CD4-positive, alpha-beta T cell (primary cell): Measurements from ENCODE around the gene AGAP1. TPM values are rescaled to one million over a fixed set of nuclear protein-coding genes. Genes with fewer than 3 reads are reported as not detected.

ENCODE experiments used
- ATAC-seq: fragments of 200-7000 bp; cut with Tn5 transposase; one replicate; pipeline ENCODE4 v1.10.0; 2022; ENCODE audit warnings: mild to moderate bottlenecking; ENCODE audit not compliant: poor library complexity
- CTCF ChIA-PET: fragments of 350-600 bp; sonication (Branson Sonifier 250); formaldehyde crosslinking; loops from one replicate; lab custom pipeline; 2021; ENCODE audit warnings: antibody characterized with exemption, inconsistent platforms; lab: Charles Lee
- POLR2A ChIA-PET: fragments of 350-600 bp; sonication (Branson Sonifier 250); formaldehyde crosslinking; loops from one replicate; lab custom pipeline; 2021; ENCODE audit warnings: antibody characterized with exemption, inconsistent platforms; lab: Charles Lee
- DNase-seq, 14 experiments: peaks; one replicate each; pipeline ENCODE4 v3.0.0-alpha.2; 2013 to 2020; ENCODE audit warnings: mixed read lengths in 2 of 14
- H3K27ac ChIP-seq, 2 donors: one replicate each; pipeline versions ENCODE4 v1.5.1 to v1.7.0; 2013; ENCODE audit warnings: low read length in 2 of 2, low read depth in 1 of 2, mild to moderate bottlenecking in 1 of 2
- H3K27me3 ChIP-seq, 2 experiments: 1 replicate in 1 of 2; 2 replicates in 1 of 2; pipeline versions ENCODE4 v1.6.1 to v1.7.0; 2013; ENCODE audit warnings: low read length in 2 of 2, control low read depth in 1 of 2, mild to moderate bottlenecking in 1 of 2, moderate library complexity in 1 of 2; ENCODE audit not compliant: insufficient read depth in 2 of 2, control insufficient read depth in 1 of 2
- H3K36me3 ChIP-seq: one replicate; pipeline ENCODE4 v1.6.1; 2013; ENCODE audit warnings: low read length, control low read depth; ENCODE audit not compliant: insufficient read depth
- H3K4me1 ChIP-seq: one replicate; pipeline ENCODE4 v1.6.1; 2013; ENCODE audit warnings: low read length, control low read depth; ENCODE audit not compliant: insufficient read depth
- H3K4me3 ChIP-seq: one replicate; pipeline ENCODE4 v1.5.1; 2013; ENCODE audit warnings: mild to moderate bottlenecking, low read length, moderate library complexity
- H3K9me3 ChIP-seq, 2 experiments: 1 replicate in 1 of 2; 2 replicates in 1 of 2; pipeline versions ENCODE4 v1.6.1 to v1.7.0; 2013; ENCODE audit warnings: low read length in 2 of 2, mild to moderate bottlenecking in 2 of 2, control low read depth in 1 of 2, moderate library complexity in 1 of 2; ENCODE audit not compliant: control insufficient read depth in 1 of 2, insufficient read depth in 1 of 2
- H3K27ac Mint-ChIP-seq: one replicate; pipeline ENCODE4 v1.8.0; 2020; ENCODE audit warnings: mixed read lengths
- H3K27me3 Mint-ChIP-seq: one replicate; pipeline ENCODE4 v1.8.0; 2021; ENCODE audit warnings: mixed read lengths
- H3K36me3 Mint-ChIP-seq: one replicate; pipeline ENCODE4 v1.8.0; 2021; ENCODE audit warnings: low read depth, mixed read lengths
- H3K4me1 Mint-ChIP-seq: one replicate; pipeline ENCODE4 v1.8.0; 2021; ENCODE audit warnings: low read depth, mixed read lengths
- H3K4me3 Mint-ChIP-seq: one replicate; pipeline ENCODE4 v1.8.0; 2020; ENCODE audit warnings: mild to moderate bottlenecking, mixed read lengths
- H3K9me3 Mint-ChIP-seq: one replicate; pipeline ENCODE4 v1.8.0; 2020; ENCODE audit warnings: mixed read lengths
- intact Hi-C, 2 experiments: fragments of 100-400 bp; cut with DNase I in 1 of 2; cut with micrococcal nuclease in 1 of 2; formaldehyde crosslinking; loops; one replicate each; pipeline versions ENCODE4 v1.15.1 to v1.9.0; 2023 to 2025; cut with DNase I, micrococcal nuclease
- total RNA-seq, 174 experiments: library from RNA in 2 of 174; stranded (reverse) in 2 of 174; gene quantifications; one replicate each; pipeline ENCODE4 v1.2.3 and lab custom pipeline; 2021 to 2026
- TF ChIP-seq, protein P1 (sequence below): fragments of 200-600 bp; IDR thresholded peaks from one replicate; pipeline ENCODE4 v1.8.0; 2022; ENCODE audit warnings: antibody characterized with exemption, mild to moderate bottlenecking

The AGAP1 gene
- total RNA-seq, 2 experiments from 2014 or later: 2.6 to 3.1 TPM

DNA sequence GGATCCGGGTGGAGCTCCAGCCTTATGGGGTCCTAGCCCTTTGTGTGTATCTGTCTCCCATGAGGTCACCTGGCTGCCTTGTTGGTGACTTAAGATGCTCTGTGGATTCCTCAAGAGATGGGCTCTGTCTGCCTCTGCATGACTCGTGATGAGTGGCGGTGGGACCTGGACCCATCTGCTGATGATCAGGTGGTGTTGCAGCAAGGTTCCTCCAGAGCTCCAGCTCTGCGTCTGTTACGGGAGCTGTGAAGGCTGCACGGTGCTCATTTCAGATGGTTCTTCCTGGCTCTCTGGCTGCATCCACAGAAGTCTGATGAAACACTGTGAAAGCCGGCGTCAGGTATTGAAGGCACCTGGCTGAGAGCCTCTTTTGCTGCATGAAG is 2.4 kb downstream of the AGAP1 start:
- Histone ChIP-seq H3K9me3 (peaks cover 0 to 7% of the 10 kb centered on the region in 2 experiments), H3K27ac (no peak overlapping the region), H3K4me3 (no peak overlapping the region), H3K4me1 (peaks cover 3% of the 10 kb centered on the region), H3K36me3 (no peaks in the 10 kb centered on the region), H3K27me3 (peaks cover 31 to 50% of the 10 kb centered on the region in 2 experiments)
- TF ChIP-seq, protein P1, sequence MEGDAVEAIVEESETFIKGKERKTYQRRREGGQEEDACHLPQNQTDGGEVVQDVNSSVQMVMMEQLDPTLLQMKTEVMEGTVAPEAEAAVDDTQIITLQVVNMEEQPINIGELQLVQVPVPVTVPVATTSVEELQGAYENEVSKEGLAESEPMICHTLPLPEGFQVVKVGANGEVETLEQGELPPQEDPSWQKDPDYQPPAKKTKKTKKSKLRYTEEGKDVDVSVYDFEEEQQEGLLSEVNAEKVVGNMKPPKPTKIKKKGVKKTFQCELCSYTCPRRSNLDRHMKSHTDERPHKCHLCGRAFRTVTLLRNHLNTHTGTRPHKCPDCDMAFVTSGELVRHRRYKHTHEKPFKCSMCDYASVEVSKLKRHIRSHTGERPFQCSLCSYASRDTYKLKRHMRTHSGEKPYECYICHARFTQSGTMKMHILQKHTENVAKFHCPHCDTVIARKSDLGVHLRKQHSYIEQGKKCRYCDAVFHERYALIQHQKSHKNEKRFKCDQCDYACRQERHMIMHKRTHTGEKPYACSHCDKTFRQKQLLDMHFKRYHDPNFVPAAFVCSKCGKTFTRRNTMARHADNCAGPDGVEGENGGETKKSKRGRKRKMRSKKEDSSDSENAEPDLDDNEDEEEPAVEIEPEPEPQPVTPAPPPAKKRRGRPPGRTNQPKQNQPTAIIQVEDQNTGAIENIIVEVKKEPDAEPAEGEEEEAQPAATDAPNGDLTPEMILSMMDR: no peak
- Mint-ChIP-seq H3K36me3 (no peaks in the 10 kb centered on the region), H3K4me1 (peaks cover 19% of the 10 kb centered on the region), H3K9me3 (no peaks in the 10 kb centered on the region), H3K4me3 (no peak overlapping the region), H3K27me3 (peaks cover 80% of the 10 kb centered on the region), H3K27ac (no peak overlapping the region)
- CTCF ChIA-PET: no interaction called here
- POLR2A ChIA-PET: no interaction called here
- ATAC-seq (no peak), DNase-seq (no peak)
- intact Hi-C loops: no loop called here

DNA sequence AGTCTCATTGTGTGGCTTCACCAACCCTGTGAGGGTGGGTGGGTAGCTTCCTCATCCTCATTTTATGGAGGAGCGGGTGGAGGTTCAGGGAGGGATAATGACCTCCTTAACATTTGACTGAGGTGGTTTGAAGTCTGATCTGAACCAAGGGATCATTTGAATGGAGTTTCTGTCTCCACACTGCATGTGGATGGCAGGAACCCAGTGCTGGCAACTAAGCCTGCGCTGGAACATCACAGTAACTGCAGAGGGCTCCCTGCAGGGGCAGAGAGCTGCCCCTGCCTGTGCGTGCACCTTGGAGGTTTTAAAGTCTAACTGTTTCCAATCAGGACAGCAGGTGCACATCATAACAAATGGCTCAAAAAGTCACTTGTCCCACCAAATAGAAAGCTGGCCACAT is 3.3 kb downstream of the AGAP1 start:
- Histone ChIP-seq H3K4me1 (peaks cover 5% of the 10 kb centered on the region), H3K27ac (no peak overlapping the region), H3K27me3 (peaks cover 35 to 50% of the 10 kb centered on the region in 2 experiments), H3K4me3 (no peak overlapping the region), H3K9me3 (peaks cover 0 to 7% of the 10 kb centered on the region in 2 experiments), H3K36me3 (no peaks in the 10 kb centered on the region)
- Mint-ChIP-seq H3K4me1 (peaks cover 21% of the 10 kb centered on the region), H3K36me3 (no peaks in the 10 kb centered on the region), H3K27me3 (peaks cover 80% of the 10 kb centered on the region), H3K27ac (no peak overlapping the region), H3K9me3 (no peaks in the 10 kb centered on the region), H3K4me3 (no peak overlapping the region)
- ChIA-PET POLR2A (no interaction called here), CTCF (no interaction called here)
- TF ChIP-seq, protein P1: no peak
- intact Hi-C loops: no loop called here
- ATAC-seq (no peak), DNase-seq (no peak)

DNA sequence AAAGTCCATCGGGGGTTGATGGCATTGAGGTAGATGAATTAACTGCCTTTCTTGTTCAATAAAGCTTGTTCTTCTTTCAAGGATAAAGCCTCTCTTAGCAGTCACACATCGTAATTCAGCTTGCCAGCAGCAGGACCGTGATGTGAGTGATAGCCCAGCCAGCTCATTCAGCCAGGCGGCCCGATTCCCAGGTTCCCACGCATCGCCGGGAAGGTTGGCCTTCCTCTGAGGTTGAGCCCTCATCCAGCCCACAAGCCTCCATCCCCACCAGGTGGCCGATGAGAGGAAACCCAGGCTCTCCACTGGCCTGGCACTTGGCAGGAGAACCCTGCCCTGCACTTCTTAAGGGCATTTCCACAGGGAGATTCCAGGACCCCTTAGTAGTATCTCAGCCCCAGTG is 4.7 kb downstream of the AGAP1 start:
- Histone ChIP-seq H3K4me3 (no peak overlapping the region), H3K27ac (no peak overlapping the region), H3K9me3 (no peaks in the 10 kb centered on the region), H3K4me1 (peaks cover 2% of the 10 kb centered on the region), H3K36me3 (no peaks in the 10 kb centered on the region), H3K27me3 (peaks cover 27 to 48% of the 10 kb centered on the region in 2 experiments)
- Mint-ChIP-seq H3K9me3 (no peaks in the 10 kb centered on the region), H3K27me3 (peaks cover 76% of the 10 kb centered on the region), H3K36me3 (no peaks in the 10 kb centered on the region), H3K27ac (no peak overlapping the region), H3K4me3 (no peak overlapping the region), H3K4me1 (peaks cover 11% of the 10 kb centered on the region)
- intact Hi-C loops: no loop called here
- ATAC-seq (no peak), DNase-seq (no peak)
- ChIA-PET POLR2A (no interaction called here), CTCF (no interaction called here)
- TF ChIP-seq, protein P1: no peak
